Thyroid gland (tissue), 4 donors: ENCODE measurements around the gene MTCP1. TPM values are rescaled to one million over a fixed set of nuclear protein-coding genes. Genes with fewer than 3 reads are reported as not detected.

Experiments used
- DNase-seq, 2 donors: peaks; one replicate each; pipeline ENCODE4 v3.0.0-alpha.2; 2019
- H3K27ac ChIP-seq, 3 donors: fragments of 200-600 bp; sonication (generic); 1 replicate in 2 of 3; 2 replicates in 1 of 3; pipeline ENCODE4 v1.5.1; 2016 to 2019; ENCODE audit warnings: mild to moderate bottlenecking in 1 of 3, moderate library complexity in 1 of 3
- H3K27me3 ChIP-seq: fragments of 200-600 bp; sonication (generic); one replicate; pipeline ENCODE4 v1.5.1; 2019
- H3K36me3 ChIP-seq, 2 donors: fragments of 200-600 bp; sonication (generic); one replicate each; pipeline ENCODE4 v1.5.1; 2016 to 2019
- H3K4me1 ChIP-seq, 2 donors: fragments of 200-600 bp; sonication (generic); one replicate each; pipeline ENCODE4 v1.5.1; 2017 to 2019
- H3K4me3 ChIP-seq, 3 donors: fragments of 200-600 bp; sonication (generic); replicated peaks in 1 of 3; 1 replicate in 2 of 3; 2 replicates in 1 of 3; pipeline ENCODE4 v1.5.1; 2016; ENCODE audit warnings: mild to moderate bottlenecking in 1 of 3
- H3K9me3 ChIP-seq: fragments of 200-600 bp; sonication (generic); one replicate; pipeline ENCODE4 v1.5.1; 2017
- CTCF ChIP-seq, 6 experiments: fragments of 200-600 bp in 3 of 6; fragments of 450-650 bp in 3 of 6; sonication (generic) in 3 of 6; IDR thresholded peaks; one replicate each; pipeline ENCODE4 v1.5.1; 2016 to 2019; ENCODE audit warnings: antibody characterized with exemption in 6 of 6, mild to moderate bottlenecking in 2 of 6, inconsistent platforms in 1 of 6, moderate library complexity in 1 of 6
- POLR2A ChIP-seq, 2 donors: fragments of 450-650 bp; IDR thresholded peaks; one replicate each; pipeline ENCODE4 v1.6.1; 2017; ENCODE audit warnings: antibody characterized with exemption in 2 of 2, mild to moderate bottlenecking in 2 of 2, moderate library complexity in 1 of 2
- WGBS, 2 donors: methylation state at CpG; one replicate each; pipeline ENCODE4 v1.1.5; 2017; 5-methylcytosine and 5-hydroxymethylcytosine counted together
- intact Hi-C: fragments of 100-400 bp; cut with DNase I; formaldehyde crosslinking; loops from one replicate; pipeline ENCODE4 v1.15.1; 2023
- total RNA-seq, 4 donors: library from RNA; depleted of rRNA; stranded (reverse); fragments of >200 nt; gene quantifications; one replicate each; pipeline ENCODE4 v1.2.3, GENCODE V29; 2016

MTCP1 gene
- total RNA-seq, 4 donors from 2014 or later = 0.78 to 4.3 (median 0.92) TPM

DNA sequence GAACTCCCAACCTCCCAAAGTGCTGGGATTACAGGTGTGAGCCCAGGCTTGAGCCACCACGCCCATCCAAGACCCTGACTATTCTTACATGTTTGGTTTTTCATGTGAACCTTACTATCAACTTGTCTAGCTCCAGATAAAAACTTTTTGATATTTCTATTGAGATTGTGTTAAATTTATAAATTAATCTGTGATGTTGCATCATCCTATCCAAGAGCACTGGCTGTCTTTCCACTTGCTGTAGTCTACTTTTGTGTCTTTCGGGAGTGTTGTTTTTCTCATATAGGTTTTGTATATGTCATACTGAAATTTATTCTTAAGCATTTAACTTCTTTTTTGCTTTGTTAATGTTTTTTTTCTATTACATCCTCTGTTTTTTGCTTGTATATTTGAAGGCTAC, 35.0 kb upstream of the MTCP1 start:
- Histone ChIP-seq H3K9me3 (no peaks in the 10 kb centered on the region), H3K4me1 (no peaks in the 10 kb centered on the region), H3K36me3 (no peaks in the 10 kb centered on the region), H3K4me3 (no peak overlapping the region), H3K27ac (no peak overlapping the region), H3K27me3 (no peaks in the 10 kb centered on the region)
- intact Hi-C loops = no loop called here
- no peak for DNase-seq
- 98 to 99% methylated on average over 2 of the region's 2 CpGs for WGBS, 2 donors
- TF ChIP-seq POLR2A (IDR thresholded peaks at IDR 0.05) (no peak), CTCF (IDR thresholded peaks at IDR 0.05) (no peak)

DNA sequence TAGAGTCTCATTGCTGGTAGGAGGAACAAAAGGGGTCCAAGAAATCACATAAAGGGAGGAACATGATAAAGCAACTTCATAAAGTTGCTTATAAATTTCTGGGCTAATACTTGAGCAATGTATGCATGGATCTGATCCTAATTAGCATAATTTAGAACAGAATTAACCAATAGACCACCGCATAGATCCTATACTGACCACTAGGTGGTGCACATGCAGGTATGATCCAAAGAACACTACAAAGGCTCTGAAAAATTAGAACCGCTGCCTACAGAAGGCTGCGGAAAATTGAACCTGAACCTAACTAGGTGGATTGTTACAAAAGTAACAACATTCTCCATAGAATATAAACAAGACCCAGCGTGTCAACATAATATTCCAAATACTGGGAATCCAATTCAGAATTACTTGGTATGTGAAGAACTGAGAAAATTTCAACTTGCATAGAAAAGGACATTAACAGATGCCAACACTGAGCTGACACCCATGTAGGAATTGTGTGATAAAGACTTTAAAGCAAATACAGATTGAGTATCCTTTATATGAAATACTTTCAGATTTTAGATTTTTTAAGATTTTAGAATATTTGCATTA, 23.6 kb upstream of the MTCP1 start:
- Histone ChIP-seq H3K36me3 (no peaks in the 10 kb centered on the region), H3K27ac (no peak overlapping the region), H3K9me3 (no peaks in the 10 kb centered on the region), H3K4me1 (no peaks in the 10 kb centered on the region), H3K4me3 (no peak overlapping the region), H3K27me3 (no peaks in the 10 kb centered on the region)
- intact Hi-C loops = no loop called here
- TF ChIP-seq CTCF (IDR thresholded peaks at IDR 0.05) (peak; percentile 14 to 49 (median 38)), POLR2A (IDR thresholded peaks at IDR 0.05) (no peak)
- peak in 1 of 2 donors; percentile 9 for DNase-seq
- 48 to 61% methylated on average over 4 of the region's 4 CpGs for WGBS, 2 donors

GRCh38 chrX:155086961-155087735, 16.2 kb upstream of the MTCP1 start:
- WGBS, 2 donors = 95% methylated on average over 19 to 26 of the region's 26 CpGs
- no peaks in the 10 kb centered on the region for H3K36me3 ChIP-seq
- no peaks in the 10 kb centered on the region for H3K9me3 ChIP-seq
- H3K4me1 ChIP-seq = no peaks in the 10 kb centered on the region
- H3K27me3 ChIP-seq = no peaks in the 10 kb centered on the region
- no peak overlapping the region for H3K27ac ChIP-seq
- H3K4me3 ChIP-seq = no peak overlapping the region
- TF ChIP-seq CTCF (IDR thresholded peaks at IDR 0.05) (no peak), POLR2A (IDR thresholded peaks at IDR 0.05) (no peak)
- intact Hi-C loops = no loop called here
- DNase-seq = no peak

- Histone ChIP-seq H3K4me1 (no peaks in the 10 kb centered on the region), H3K9me3 (no peaks in the 10 kb centered on the region), H3K27ac (no peak overlapping the region), H3K4me3 (no peak overlapping the region), H3K36me3 (no peaks in the 10 kb centered on the region), H3K27me3 (no peaks in the 10 kb centered on the region)
- peak; percentile 12 to 30 for DNase-seq
- TF ChIP-seq CTCF (IDR thresholded peaks at IDR 0.05) (peak in 3 of 6 experiments; percentile 10 to 42 (median 40)), POLR2A (IDR thresholded peaks at IDR 0.05) (no peak)
- 83 to 84% methylated on average over 22 to 23 of the region's 24 CpGs for WGBS, 2 donors
- intact Hi-C loops = no loop called here
These were observed 15.4 kb upstream of the MTCP1 start for GRCh38 chrX:155086202-155086840.
